NCI-H1694 treated with DMSO at 0.1 percent for 48 hours (cell line): Measurements from ENCODE around the gene RGSL1.

Experiments
- DNase-seq: peaks from one replicate; lab custom pipeline; 2025; lab: John Stamatoyannopoulos, UW

Gene RGSL1

DNA sequence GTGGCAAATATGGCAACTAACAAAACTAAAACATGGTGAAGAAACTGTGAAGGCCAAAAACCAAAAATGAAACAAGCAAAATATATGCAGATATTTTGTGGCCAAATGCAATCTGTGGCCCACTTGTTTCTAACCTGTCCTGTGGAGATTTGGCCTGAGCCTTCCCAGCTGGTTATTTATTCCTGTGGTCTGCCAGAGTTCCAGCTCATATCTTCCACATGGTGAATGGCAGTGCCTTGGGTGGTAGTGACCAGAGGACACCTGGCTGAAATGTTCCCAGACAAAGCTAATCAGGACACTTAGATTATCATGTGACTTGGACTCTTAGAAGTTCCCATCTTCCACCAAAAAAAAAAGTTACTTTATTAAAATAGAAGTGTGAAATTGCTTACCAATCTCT, 99.4 kb downstream of the RGSL1 start:
- DNase-seq: no peak

DNA sequence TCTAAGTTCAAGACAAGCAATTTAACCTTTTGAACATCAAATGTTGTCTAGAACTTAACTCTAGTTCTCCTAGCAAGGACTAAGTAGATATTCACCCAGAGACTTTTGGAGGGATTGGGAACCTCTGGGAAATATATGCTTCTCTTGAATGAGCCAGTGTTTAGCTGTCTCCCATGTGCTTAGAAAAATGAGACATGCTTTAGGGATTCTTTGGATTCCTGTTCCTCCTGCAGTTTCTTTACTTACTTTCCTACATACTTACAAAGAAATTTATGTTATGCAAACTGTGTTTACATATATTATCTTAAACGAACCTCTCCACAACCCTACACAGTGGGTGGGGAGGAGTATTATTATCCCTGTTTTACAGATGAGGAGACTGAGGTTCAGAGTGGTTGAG, 99.9 kb downstream of the RGSL1 start:
- DNase-seq: no peak

DNA sequence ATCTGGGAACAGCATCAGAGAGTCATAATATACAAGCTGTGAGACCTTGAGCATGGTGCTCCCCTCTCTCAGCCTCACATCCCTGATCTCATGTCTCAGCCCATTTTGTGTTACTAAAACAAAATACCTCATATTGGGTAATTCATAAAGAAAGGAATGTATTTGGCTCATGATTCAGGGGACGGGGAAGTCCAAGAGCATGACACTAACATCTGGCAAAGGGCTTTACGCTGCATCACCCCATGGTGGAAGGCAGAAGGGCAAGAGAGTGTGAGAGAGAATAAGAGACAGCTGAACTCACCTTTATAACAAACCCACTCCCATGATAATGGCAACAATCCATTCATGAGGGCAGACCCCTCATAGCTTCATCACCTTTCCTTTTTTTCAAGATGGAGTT, 102.6 kb downstream of the RGSL1 start:
- no peak for DNase-seq

GRCh38 chr1:182555493-182555892, 105.5 kb downstream of the RGSL1 start:
- DNase-seq: no peak

DNA sequence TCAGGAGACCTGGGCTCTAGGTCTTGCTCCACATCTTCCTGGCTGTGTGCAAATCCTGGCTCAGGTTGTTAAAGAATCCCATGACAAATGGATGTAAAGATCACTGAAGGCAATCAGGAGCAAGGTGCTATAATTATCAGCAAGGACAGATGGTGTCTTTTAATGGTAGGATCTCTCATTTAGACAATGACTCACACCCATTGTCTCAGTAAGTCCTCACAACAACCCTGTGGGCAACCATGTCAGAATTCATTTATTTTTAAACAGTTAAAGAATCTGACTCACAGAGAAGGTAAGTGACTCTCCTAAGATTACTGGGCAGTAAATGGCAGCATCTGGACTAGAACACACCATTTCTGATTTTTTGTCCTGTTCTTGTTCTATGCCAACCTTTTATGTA, 106.3 kb downstream of the RGSL1 start:
- no peak for DNase-seq

- DNase-seq: no peak
Measured at GRCh38 chr1:182560392-182560984, 110.5 kb downstream of the RGSL1 start.

GRCh38 chr1:182561456-182561855, 111.5 kb downstream of the RGSL1 start:
- no peak for DNase-seq

DNA sequence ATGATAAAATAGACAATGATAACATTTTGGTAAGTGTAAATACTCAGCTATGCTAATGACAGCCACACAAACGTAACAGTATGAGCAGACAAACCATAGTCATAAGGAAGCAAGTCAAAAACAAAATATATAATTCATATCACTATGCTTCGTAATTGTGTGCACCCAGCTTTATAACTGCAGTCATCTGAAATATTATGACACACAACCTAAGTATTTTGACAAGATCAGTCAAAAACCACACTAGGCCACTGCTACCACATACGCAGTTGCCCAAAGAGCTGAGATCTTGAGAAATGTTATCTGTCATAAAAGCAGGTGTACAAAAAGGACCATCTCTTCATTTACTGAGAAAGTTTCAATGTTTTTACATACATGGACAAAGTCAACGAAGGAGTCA, 113.1 kb downstream of the RGSL1 start:
- no peak for DNase-seq

DNA sequence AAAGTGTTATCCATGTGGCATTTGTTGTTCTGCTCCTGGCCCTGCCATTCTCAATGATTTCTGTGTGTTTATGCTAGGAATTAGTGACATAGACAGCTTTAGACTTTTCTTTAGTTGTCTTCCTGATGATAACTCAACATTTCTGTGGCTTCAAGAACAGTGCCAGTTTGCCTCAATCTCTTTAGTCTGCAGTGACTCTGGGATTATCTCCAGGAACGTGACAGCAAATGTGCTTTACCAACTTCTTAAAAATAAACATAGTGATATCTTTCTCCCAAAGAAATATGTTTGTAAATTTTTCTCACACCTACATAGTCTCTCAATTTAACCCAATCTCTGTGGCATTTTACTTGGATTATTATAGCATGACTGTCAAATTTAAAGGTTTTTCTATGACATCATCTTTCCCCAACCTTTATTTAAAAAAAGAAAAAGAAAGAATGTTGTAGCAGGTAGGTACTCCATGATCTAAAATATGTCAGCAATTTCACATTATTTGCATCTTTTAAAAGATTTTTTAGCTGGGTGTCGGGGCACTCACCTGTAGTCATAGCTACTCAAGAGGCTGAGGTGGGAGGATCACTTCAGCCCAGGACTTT, 114.6 kb downstream of the RGSL1 start:
- DNase-seq: no peak

GRCh38 chr1:182565537-182565936, 115.6 kb downstream of the RGSL1 start:
- DNase-seq: no peak

GRCh38 chr1:182567629-182568028, 117.7 kb downstream of the RGSL1 start:
- no peak for DNase-seq

- no peak for DNase-seq
Measured at GRCh38 chr1:182568647-182569284, 118.8 kb downstream of the RGSL1 start.

GRCh38 chr1:182569939-182570610, 120.1 kb downstream of the RGSL1 start:
- no peak for DNase-seq

DNA sequence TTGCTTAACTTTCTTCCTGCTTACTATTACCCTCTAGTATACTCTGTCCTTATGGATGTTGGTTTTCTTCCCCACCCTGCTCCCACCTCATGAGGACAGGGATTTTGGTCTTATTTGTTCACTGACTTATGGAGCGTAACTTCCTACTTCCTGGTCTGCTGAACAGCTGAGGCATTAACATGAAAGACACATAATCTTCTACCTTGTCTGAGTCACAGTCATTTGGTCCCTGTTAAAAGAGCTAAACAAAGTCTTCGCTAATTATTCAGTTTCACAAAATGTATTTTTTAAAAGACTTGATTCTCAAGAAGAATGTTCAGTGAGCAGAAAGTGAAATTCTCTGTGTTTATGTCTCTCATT, 120.6 kb downstream of the RGSL1 start:
- DNase-seq: no peak

DNA sequence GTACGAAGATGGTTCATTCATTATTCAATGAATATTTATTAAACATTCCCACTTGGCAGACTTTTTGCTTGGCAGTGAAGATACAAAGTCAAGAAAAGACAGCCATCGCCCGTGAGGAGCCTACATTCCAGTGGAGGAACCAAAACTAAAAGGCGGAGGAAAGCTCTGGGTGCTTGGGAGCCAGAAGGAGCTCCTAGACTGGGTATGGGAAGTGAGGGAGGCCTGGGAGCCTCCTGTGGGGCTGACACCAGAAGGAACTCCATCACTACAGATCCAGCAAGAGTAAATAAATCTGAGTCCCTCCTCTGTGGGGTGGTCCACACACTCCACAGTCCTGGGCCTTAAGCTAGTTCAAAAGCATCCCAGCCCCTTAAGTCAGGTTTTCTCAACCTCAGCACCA, 124.2 kb downstream of the RGSL1 start:
- DNase-seq: no peak

DNA sequence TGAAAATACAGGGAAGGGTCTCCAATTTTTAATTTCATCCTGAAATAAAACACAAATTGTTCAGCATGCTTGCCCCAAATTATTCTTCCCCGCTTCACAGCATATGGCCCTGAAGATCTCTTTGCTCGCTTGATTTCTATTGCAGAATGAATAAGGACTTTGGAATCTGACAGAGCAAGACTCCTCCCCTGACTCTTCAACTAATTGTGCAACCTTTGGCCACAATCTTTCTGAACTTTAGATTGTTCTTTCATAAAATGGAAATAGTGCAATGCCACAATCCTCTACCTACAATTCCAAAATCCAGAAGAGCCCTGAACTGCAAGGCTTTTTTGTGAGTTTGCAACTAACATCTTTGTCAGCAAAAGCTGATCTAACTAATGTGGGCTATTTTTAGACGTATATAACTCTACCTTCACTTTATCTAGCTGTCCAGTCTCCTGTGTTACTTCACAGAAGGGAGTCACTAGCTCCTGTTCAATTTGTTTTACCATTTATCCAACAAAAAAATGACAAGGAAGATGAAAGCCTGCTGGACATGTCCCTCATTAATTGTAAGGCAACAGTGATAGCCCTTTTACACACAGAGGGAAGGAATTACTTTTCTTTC, 125.7 kb downstream of the RGSL1 start:
- DNase-seq: no peak

DNA sequence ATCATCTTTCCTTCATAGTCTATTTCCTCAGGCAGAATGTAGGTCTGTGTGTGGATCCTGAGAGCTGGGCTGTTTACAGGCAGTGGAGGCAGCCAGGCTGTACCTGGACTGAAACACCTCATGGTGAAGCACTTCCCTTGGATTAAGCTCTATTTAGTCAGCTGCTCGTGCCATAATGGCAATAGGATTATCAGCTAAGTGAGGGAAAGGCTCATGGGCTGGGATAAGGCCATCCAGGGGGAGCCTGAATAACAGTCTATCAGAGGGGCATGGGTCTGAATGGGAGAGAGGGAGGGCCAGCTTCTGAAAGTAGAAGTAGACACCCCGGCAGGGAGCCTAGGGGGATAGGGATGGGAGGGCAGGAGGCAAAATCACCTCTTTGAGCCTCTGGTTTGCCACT, 130.8 kb downstream of the RGSL1 start:
- DNase-seq: no peak

- no peak for DNase-seq
Measured at GRCh38 chr1:182584746-182585145, 134.8 kb downstream of the RGSL1 start.

DNA sequence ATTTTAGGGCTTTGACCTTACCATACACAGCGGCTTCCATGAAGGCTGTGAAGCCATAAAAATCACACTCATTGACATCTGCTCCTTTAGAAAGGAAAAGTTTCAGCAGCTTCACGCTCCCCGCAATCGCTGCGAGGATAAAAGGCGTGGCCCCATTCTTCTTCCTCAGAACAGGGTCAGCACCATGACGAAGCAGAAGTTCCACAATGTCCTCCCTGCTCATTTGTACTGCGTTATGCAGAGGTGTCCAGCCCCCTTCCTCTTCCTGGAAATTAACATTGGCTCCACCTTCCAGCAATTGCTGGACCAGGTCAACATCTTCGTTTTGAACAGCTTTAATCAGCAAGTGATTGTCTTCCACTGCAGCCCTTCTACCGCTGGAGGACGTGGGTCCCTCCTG, 136.4 kb downstream of the RGSL1 start:
- no peak for DNase-seq

DNA sequence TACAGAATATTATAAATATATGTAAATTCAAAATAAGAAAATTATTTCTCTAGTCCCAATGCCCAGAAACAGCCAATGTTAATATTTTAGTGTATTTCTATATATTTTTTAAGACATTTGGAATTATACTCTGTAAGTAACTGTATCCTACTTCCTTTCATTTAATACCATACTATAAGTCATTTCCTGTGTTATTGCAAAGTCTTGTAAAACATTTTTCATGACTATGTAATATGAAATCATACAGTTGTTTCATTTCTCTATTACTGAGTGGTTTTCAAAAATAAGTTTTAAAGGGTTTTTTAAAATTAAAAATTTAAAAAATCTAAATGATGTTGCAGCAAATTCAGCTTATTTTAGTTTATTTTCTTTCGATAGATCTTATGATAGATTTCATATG, 137.1 kb downstream of the RGSL1 start:
- DNase-seq: no peak

DNA sequence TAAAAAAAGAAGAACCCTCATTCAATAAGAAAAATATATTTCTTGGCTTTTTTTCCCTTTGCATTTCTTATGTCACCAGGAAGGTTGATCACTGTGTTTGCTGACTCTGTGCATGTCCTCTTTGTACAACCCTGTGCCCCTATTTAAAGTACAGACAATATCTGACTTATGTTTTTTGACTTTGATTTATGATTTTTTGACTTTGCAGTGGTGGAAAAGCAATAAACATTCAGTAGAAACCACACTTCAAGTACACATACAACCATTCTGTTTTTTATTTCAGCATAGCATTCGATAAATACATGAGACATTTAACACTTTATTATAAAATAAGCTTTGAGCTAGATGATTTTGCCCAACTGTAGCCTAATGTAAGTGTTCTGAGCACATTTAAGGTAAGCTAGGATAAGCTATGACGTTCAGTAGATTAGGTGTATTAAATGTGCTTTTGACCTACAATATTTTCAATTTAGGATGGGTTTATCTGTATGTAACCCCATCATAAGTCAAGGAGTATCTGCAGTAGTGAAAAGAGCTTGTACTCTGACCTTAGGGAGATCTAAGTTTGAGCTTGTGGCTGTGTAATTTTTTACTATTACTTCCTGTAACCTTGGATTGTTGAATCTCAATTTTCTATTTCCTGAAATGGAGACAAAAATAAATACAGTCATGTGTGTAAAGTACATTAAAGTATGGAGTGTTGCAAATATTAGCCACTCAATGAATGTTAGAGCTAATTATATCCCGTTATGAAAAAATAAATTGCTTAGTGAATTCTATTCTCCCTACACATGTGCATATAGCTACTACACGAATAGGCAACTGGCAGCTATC, 137.9 kb downstream of the RGSL1 start:
- no peak for DNase-seq
